22Rv1 (cell line): ENCODE measurements around the gene F5.

Experiments
- H3K27ac ChIP-seq: fragments of 450-650 bp; 2 replicates; pipeline ENCODE4 v1.5.1; 2017
- CTCF ChIP-seq: fragments of 450-650 bp; IDR thresholded peaks from 2 replicates; pipeline ENCODE4 v1.5.1; 2017; ENCODE audit warnings: mild to moderate bottlenecking
- ZFX ChIP-seq: fragments of 450-650 bp; IDR thresholded peaks from 2 replicates; pipeline ENCODE4 v1.6.1; 2017; ENCODE audit warnings: antibody characterized with exemption, borderline replicate concordance

F5 gene

GRCh38 chr1:169474302-169474995, 111.8 kb downstream of the F5 start:
- TF ChIP-seq ZFX (no peak), CTCF (no peak)
- H3K27ac ChIP-seq: no peak overlapping the region

GRCh38 chr1:169473347-169473746, 112.9 kb downstream of the F5 start:
- no peak for TF ChIP-seq ZFX
- TF ChIP-seq CTCF: no peak
- no peak overlapping the region for H3K27ac ChIP-seq

- no peak overlapping the region for H3K27ac ChIP-seq
- no peak for TF ChIP-seq ZFX
- no peak for TF ChIP-seq CTCF
Measured at GRCh38 chr1:169472738-169473137, 113.5 kb downstream of the F5 start.

GRCh38 chr1:169468982-169469381, 117.3 kb downstream of the F5 start:
- peak overlapping the region; percentile 4; the same call in 1 of the 2 replicates for H3K27ac ChIP-seq
- TF ChIP-seq ZFX (no peak), CTCF (no peak)

GRCh38 chr1:169466259-169467230, 119.7 kb downstream of the F5 start:
- no peak overlapping the region for H3K27ac ChIP-seq
- TF ChIP-seq CTCF (peak; percentile 83), ZFX (no peak)

- no peak for TF ChIP-seq CTCF
- TF ChIP-seq ZFX: no peak
- H3K27ac ChIP-seq: no peak overlapping the region
Measured at GRCh38 chr1:169465281-169465680, 121.0 kb downstream of the F5 start.
